Keratinocyte (primary cell): ENCODE results near the gene TNNT1. TPM values are rescaled to one million over a fixed set of nuclear protein-coding genes. Genes with fewer than 3 reads are reported as not detected.

Experiments used
- DNase-seq: peaks from one replicate; pipeline ENCODE4 v3.0.0-alpha.2; 2011; ENCODE audit warnings: low read depth, missing footprints, low spot score
- FAIRE-seq: peaks from 2 replicates; lab custom pipeline; 2011; peaks lifted over from hg19 to GRCh38; lab: Jason Lieb, UNC
- H2AFZ ChIP-seq: 2 replicates; pipeline ENCODE4 v1.6.0; 2012; ENCODE audit warnings: low read length, control low read depth, inconsistent platforms; ENCODE audit not compliant: control insufficient read depth
- H3K27ac ChIP-seq: 2 replicates; pipeline ENCODE4 v1.5.1; 2011; ENCODE audit warnings: low read length; ENCODE audit not compliant: control insufficient read depth, insufficient read depth
- H3K27me3 ChIP-seq: 3 replicates; pipeline ENCODE4 v1.6.0; 2011; ENCODE audit warnings: low read length; ENCODE audit not compliant: control insufficient read depth, insufficient read depth; ENCODE audit errors: extremely low read depth
- H3K36me3 ChIP-seq, 2 experiments: 2 replicates in 1 of 2; 3 replicates in 1 of 2; pipeline ENCODE4 v1.5.1; 2011; ENCODE audit warnings: low read length in 2 of 2, mild to moderate bottlenecking in 1 of 2; ENCODE audit not compliant: control insufficient read depth in 2 of 2, insufficient read depth in 2 of 2; ENCODE audit errors: extremely low read depth in 1 of 2
- H3K4me1 ChIP-seq: 3 replicates; pipeline ENCODE4 v1.5.1; 2011; ENCODE audit warnings: low read length; ENCODE audit not compliant: control insufficient read depth, insufficient read depth; ENCODE audit errors: extremely low read depth
- H3K4me2 ChIP-seq: 3 replicates; pipeline ENCODE4 v1.6.0; 2011; ENCODE audit warnings: low read depth, low read length; ENCODE audit not compliant: control insufficient read depth, insufficient read depth; ENCODE audit errors: extremely low read depth
- H3K4me3 ChIP-seq, 3 experiments: fragments of 200-600 bp in 1 of 3; sonication (generic) in 1 of 3; 2 replicates in 2 of 3; 3 replicates in 1 of 3; pipeline ENCODE4 v1.5.1; 2011 to 2016; ENCODE audit warnings: low read length in 3 of 3, mild to moderate bottlenecking in 3 of 3, control low read depth in 2 of 3, inconsistent platforms in 1 of 3, low read depth in 1 of 3, mixed read lengths in 1 of 3, mixed run types in 1 of 3, moderate library complexity in 1 of 3; ENCODE audit not compliant: control insufficient read depth in 2 of 3, insufficient read depth in 2 of 3; ENCODE audit errors: extremely low read depth in 1 of 3
- H3K79me2 ChIP-seq: 2 replicates; pipeline ENCODE4 v1.6.0; 2012; ENCODE audit warnings: low read length; ENCODE audit not compliant: control insufficient read depth, insufficient read depth
- H3K9ac ChIP-seq: 3 replicates; pipeline ENCODE4 v1.6.0; 2011; ENCODE audit warnings: low read length; ENCODE audit not compliant: control insufficient read depth, insufficient read depth; ENCODE audit errors: extremely low read depth
- H3K9me1 ChIP-seq: 3 replicates; pipeline ENCODE4 v1.6.0; 2011; ENCODE audit warnings: low read length; ENCODE audit not compliant: control insufficient read depth, insufficient read depth; ENCODE audit errors: extremely low read depth
- H3K9me3 ChIP-seq: 2 replicates; pipeline ENCODE4 v1.5.1; 2012; ENCODE audit warnings: low read depth, low read length; ENCODE audit not compliant: control insufficient read depth
- H4K20me1 ChIP-seq: 3 replicates; pipeline ENCODE4 v1.6.0; 2011; ENCODE audit warnings: low read length; ENCODE audit not compliant: control insufficient read depth, insufficient read depth; ENCODE audit errors: extremely low read depth
- CTCF ChIP-seq, 3 experiments: IDR thresholded peaks in 1 of 3; conservative IDR thresholded peaks in 1 of 3; optimal IDR thresholded peaks in 1 of 3; 2 replicates in 2 of 3; 3 replicates in 1 of 3; pipeline versions ENCODE3 to v1.5.1; 2011; ENCODE audit warnings: low read length in 3 of 3, mild to moderate bottlenecking in 3 of 3, moderate library complexity in 2 of 3, control low read depth in 1 of 3, inconsistent platforms in 1 of 3; ENCODE audit not compliant: insufficient read depth in 2 of 3; ENCODE audit errors: extremely low read depth in 1 of 3
- EZH2 ChIP-seq: IDR thresholded peaks from one replicate; pipeline ENCODE4 v1.6.1; 2012; ENCODE audit warnings: inconsistent platforms, mild to moderate bottlenecking, low read length, moderate library complexity
- dilution Hi-C: fragments of 300-500 bp; cut with MboI; formaldehyde crosslinking; loops from one replicate; pipeline ENCODE4 v1.7.0; 2020; ENCODE audit warnings: low sequenced_read_pairs; ENCODE audit not compliant: extremely low pct_ligation_motif_present
- polyA plus RNA-seq, 5 experiments: library from polyadenylated mRNA; depleted of rRNA in 3 of 5; stranded (reverse) in 3 of 5; stranded (forward) in 1 of 5; unstranded in 1 of 5; fragments of >200 nt; gene quantifications; 1 replicate in 1 of 5; 2 replicates in 3 of 5; 3 replicates in 1 of 5; pipeline versions ENCODE4 v1.2.1 to v1.2.3, GENCODE V29; 2011 to 2012; ENCODE audit warnings: missing spikeins in 2 of 5, low read depth in 1 of 5, low replicate concordance in 1 of 5

TNNT1 gene
- polyA plus RNA-seq, 1 donor (not counting 4 experiments of a cell fraction or from before 2014, with no cell fraction given): 99.6 TPM

GRCh38 chr19:55118401-55118991 is 30.5 kb downstream of the TNNT1 start:
- peak overlapping the region; percentile 90 for H3K4me2 ChIP-seq
- peaks cover 9% of the 10 kb centered on the region for H4K20me1 ChIP-seq
- peaks cover 11% of the 10 kb centered on the region for H3K4me1 ChIP-seq
- dilution Hi-C loops: no loop called here
- H3K36me3 ChIP-seq: peaks cover 0 to 1% of the 10 kb centered on the region in 2 experiments
- H3K79me2 ChIP-seq: peaks cover 37% of the 10 kb centered on the region
- H3K9ac ChIP-seq: peak overlapping the region; percentile 79
- H2AFZ ChIP-seq: peak overlapping the region; percentile 93
- peak overlapping the region; percentile 81 to 83 (median 82) for H3K4me3 ChIP-seq
- H3K27me3 ChIP-seq: no peaks in the 10 kb centered on the region
- FAIRE-seq: no peak
- DNase-seq: no peak
- TF ChIP-seq EZH2 (no peak), CTCF (optimal IDR thresholded peaks at IDR 0.05 in 1 of 3, IDR thresholded peaks at IDR 0.05 in 1 of 3, conservative IDR thresholded peaks at IDR 0.05 in 1 of 3; ENCODE audit: extremely low read depth in 1 of 3, insufficient read depth in 2 of 3, low read length in 3 of 3) (no peak)
- peak overlapping the region; percentile 61 for H3K27ac ChIP-seq
- no peaks in the 10 kb centered on the region for H3K9me1 ChIP-seq
- H3K9me3 ChIP-seq: no peaks in the 10 kb centered on the region

DNA sequence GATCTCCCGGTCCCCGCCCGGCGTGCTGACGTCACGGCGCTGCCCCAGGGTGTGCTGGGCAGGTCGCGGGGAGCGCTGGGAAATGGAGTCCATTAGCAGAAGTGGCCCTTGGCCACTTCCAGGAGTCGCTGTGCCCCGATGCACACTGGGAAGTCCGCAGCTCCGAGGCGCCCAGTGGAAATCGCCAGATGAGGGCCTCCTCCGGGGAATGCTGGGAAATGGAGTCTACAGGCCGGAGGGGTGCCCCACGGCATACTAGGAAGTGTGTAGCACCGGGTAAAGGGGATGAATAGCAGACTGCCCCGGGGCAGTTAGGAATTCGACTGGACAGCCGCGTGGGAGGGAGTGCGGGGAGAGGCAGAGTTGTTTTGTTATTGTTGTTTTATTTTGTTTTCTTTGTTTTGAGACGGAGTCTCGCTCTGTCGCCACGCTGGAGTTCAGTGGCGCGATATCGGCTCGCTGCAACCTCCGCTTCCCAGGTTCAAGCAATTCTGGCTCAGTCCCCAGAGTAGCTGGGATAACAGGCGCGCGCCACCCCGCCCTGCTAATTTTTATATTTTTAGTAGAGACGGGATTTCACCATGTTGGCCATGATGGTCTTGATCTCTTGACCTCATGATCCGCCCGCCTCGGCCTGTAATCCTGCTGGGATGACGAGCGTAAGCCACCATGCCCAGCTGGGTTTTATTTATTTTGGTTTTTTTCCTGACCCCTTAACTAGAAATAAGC is 31.2 kb downstream of the TNNT1 start:
- no peaks in the 10 kb centered on the region for H3K27me3 ChIP-seq
- peak overlapping the region; percentile 93 for H2AFZ ChIP-seq
- no peaks in the 10 kb centered on the region for H3K9me1 ChIP-seq
- no peaks in the 10 kb centered on the region for H3K9me3 ChIP-seq
- H3K79me2 ChIP-seq: peaks cover 44% of the 10 kb centered on the region
- peaks cover 9% of the 10 kb centered on the region for H4K20me1 ChIP-seq
- dilution Hi-C loops: no loop called here
- H3K27ac ChIP-seq: peak overlapping the region; percentile 61
- FAIRE-seq: peak; percentile 76
- peak overlapping the region; percentile 81 to 83 (median 82) for H3K4me3 ChIP-seq
- peaks cover 0 to 1% of the 10 kb centered on the region in 2 experiments for H3K36me3 ChIP-seq
- H3K9ac ChIP-seq: peak overlapping the region; percentile 79
- peaks cover 11% of the 10 kb centered on the region for H3K4me1 ChIP-seq
- H3K4me2 ChIP-seq: peak overlapping the region; percentile 90
- DNase-seq: peak; percentile 86
- TF ChIP-seq EZH2 (no peak), CTCF (optimal IDR thresholded peaks at IDR 0.05 in 1 of 3, IDR thresholded peaks at IDR 0.05 in 1 of 3, conservative IDR thresholded peaks at IDR 0.05 in 1 of 3; ENCODE audit: extremely low read depth in 1 of 3, insufficient read depth in 2 of 3, low read length in 3 of 3) (no peak)
